DMS114 treated with DMSO at 0.1 percent for 48 hours (cell line): ENCODE results near the gene PIAS4.

Experiments
- DNase-seq: peaks from one replicate; lab custom pipeline; 2025; ENCODE audit not compliant: unreplicated experiment; lab: John Stamatoyannopoulos, UW

PIAS4 gene

GRCh38 chr19:4058693-4059452 lies 51.3 kb downstream of the PIAS4 start:
- DNase-seq = no peak

GRCh38 chr19:4059453-4059871 lies 51.9 kb downstream of the PIAS4 start:
- no peak for DNase-seq

GRCh38 chr19:4059891-4060620 lies 52.5 kb downstream of the PIAS4 start:
- no peak for DNase-seq

- no peak for DNase-seq
Observed at GRCh38 chr19:4060621-4061177, 53.2 kb downstream of the PIAS4 start.

- DNase-seq = no peak
Observed at GRCh38 chr19:4061178-4061682, 53.7 kb downstream of the PIAS4 start.

GRCh38 chr19:4061683-4062418 lies 54.3 kb downstream of the PIAS4 start:
- DNase-seq = no peak

GRCh38 chr19:4062419-4063368 lies 55.2 kb downstream of the PIAS4 start:
- DNase-seq = no peak

- no peak for DNase-seq
Observed at GRCh38 chr19:4063369-4064148, 56.0 kb downstream of the PIAS4 start.

GRCh38 chr19:4064149-4064495 lies 56.6 kb downstream of the PIAS4 start:
- DNase-seq = no peak

GRCh38 chr19:4064496-4065260 lies 57.1 kb downstream of the PIAS4 start:
- DNase-seq = no peak

- peak; percentile 61 for DNase-seq
Observed at GRCh38 chr19:4065430-4066175, 58.1 kb downstream of the PIAS4 start.

- DNase-seq = no peak
Observed at GRCh38 chr19:4066176-4066606, 58.7 kb downstream of the PIAS4 start.

GRCh38 chr19:4066682-4067395 lies 59.3 kb downstream of the PIAS4 start, which contains the start of gene ZBTB7A:
TSS of gene ZBTB7A (minus strand) at chr19:4066899. CDS start at chr19:4055232, 11,667 bp downstream.
- DNase-seq = no peak

- DNase-seq = no peak
Observed at GRCh38 chr19:4067396-4068046, 60.0 kb downstream of the PIAS4 start.

GRCh38 chr19:4068047-4068966 lies 60.8 kb downstream of the PIAS4 start:
- DNase-seq = no peak
